Fibroblast of villous mesenchyme (primary cell): Measurements from ENCODE around the gene TREM1. TPM values are rescaled to one million over a fixed set of nuclear protein-coding genes. Genes with fewer than 3 reads are reported as not detected.

Source experiments
- DNase-seq: peaks from one replicate; pipeline ENCODE4 v3.0.0-alpha.2; 2010; ENCODE audit warnings: low read depth
- H3K4me3 ChIP-seq: 2 replicates; pipeline ENCODE4 v1.5.1; 2011; ENCODE audit warnings: low read depth, mild to moderate bottlenecking, low read length
- CTCF ChIP-seq: IDR thresholded peaks from 2 replicates; pipeline ENCODE4 v1.5.1; 2012; ENCODE audit warnings: low read depth, mild to moderate bottlenecking, low read length; ENCODE audit not compliant: insufficient read depth
- total RNA-seq: library from RNA; depleted of rRNA; stranded (reverse); fragments of >200 nt; gene quantifications from 2 replicates; pipeline ENCODE4 v1.2.3, GENCODE V29; 2012

TREM1 gene
- total RNA-seq, 1 donor = not detected

- no peak for TF ChIP-seq CTCF
- H3K4me3 ChIP-seq = no peak overlapping the region
- DNase-seq = no peak
These were observed 13.8 kb downstream of the TREM1 start for GRCh38 chr6:41272591-41273240.

- H3K4me3 ChIP-seq = no peak overlapping the region
- DNase-seq = no peak
- no peak for TF ChIP-seq CTCF
These were observed 14.5 kb downstream of the TREM1 start for GRCh38 chr6:41271901-41272395.

GRCh38 chr6:41269716-41270115, 16.8 kb downstream of the TREM1 start:
- no peak for DNase-seq
- TF ChIP-seq CTCF = no peak
- H3K4me3 ChIP-seq = no peak overlapping the region

- no peak overlapping the region for H3K4me3 ChIP-seq
- TF ChIP-seq CTCF = no peak
- no peak for DNase-seq
These were observed 17.3 kb downstream of the TREM1 start for GRCh38 chr6:41269166-41269565.

GRCh38 chr6:41268478-41268877, 18.0 kb downstream of the TREM1 start:
- no peak for DNase-seq
- TF ChIP-seq CTCF = no peak
- H3K4me3 ChIP-seq = no peak overlapping the region

- H3K4me3 ChIP-seq = no peak overlapping the region
- no peak for DNase-seq
- no peak for TF ChIP-seq CTCF
These were observed 19.9 kb downstream of the TREM1 start for GRCh38 chr6:41266541-41266940.

GRCh38 chr6:41263267-41263666, 23.2 kb downstream of the TREM1 start:
- TF ChIP-seq CTCF = no peak
- no peak for DNase-seq

More at GRCh38 chr6:41263267-41263666, 23.2 kb downstream of the TREM1 start:
- no peak overlapping the region for H3K4me3 ChIP-seq
